HG02981 (cell line): ENCODE data around the gene FBLN5.
"Not testable (repeated sequence)": the region's sequence is repeated elsewhere in the genome, so short reads cannot be mapped to it uniquely, and the experiment has no call there.

Experiments used
- ATAC-seq: cut with Tn5 transposase; IDR thresholded peaks from one replicate; pipeline ENCODE4 v1.9.1; 2021; ENCODE audit warnings: mild to moderate bottlenecking, moderate library complexity; ENCODE audit not compliant: unreplicated experiment

The FBLN5 gene

GRCh38 chr14:91910196-91910595 is 37.3 kb downstream of the FBLN5 start:
- ATAC-seq, result no peak

GRCh38 chr14:91906374-91906773 is 41.1 kb downstream of the FBLN5 start:
- no peak for ATAC-seq

GRCh38 chr14:91904956-91905645 is 42.4 kb downstream of the FBLN5 start:
- no peak for ATAC-seq

- no peak for ATAC-seq
Measured at GRCh38 chr14:91904483-91904882, 43.0 kb downstream of the FBLN5 start.

GRCh38 chr14:91903070-91903469 is 44.4 kb downstream of the FBLN5 start:
- ATAC-seq, result no peak

GRCh38 chr14:91902336-91902735 is 45.2 kb downstream of the FBLN5 start:
- ATAC-seq, result no peak

GRCh38 chr14:91901449-91902226 is 45.9 kb downstream of the FBLN5 start:
- ATAC-seq, result no peak

GRCh38 chr14:91899806-91900205 is 47.7 kb downstream of the FBLN5 start:
- ATAC-seq, result no peak

GRCh38 chr14:91899213-91899612 is 48.3 kb downstream of the FBLN5 start:
- ATAC-seq, result no peak

- no peak for ATAC-seq
Measured at GRCh38 chr14:91898372-91898771, 49.1 kb downstream of the FBLN5 start.

GRCh38 chr14:91897716-91898115 is 49.8 kb downstream of the FBLN5 start:
- ATAC-seq, result not testable (repeated sequence)

GRCh38 chr14:91897106-91897701 is 50.3 kb downstream of the FBLN5 start:
- ATAC-seq, result no peak

GRCh38 chr14:91896419-91896818 is 51.1 kb downstream of the FBLN5 start:
- no peak for ATAC-seq

GRCh38 chr14:91893669-91894068 is 53.8 kb downstream of the FBLN5 start:
- no peak for ATAC-seq

- ATAC-seq, result no peak
Measured at GRCh38 chr14:91893007-91893406, 54.5 kb downstream of the FBLN5 start.

- ATAC-seq, result no peak
Measured at GRCh38 chr14:91891721-91892220, 55.7 kb downstream of the FBLN5 start.

- ATAC-seq, result no peak
Measured at GRCh38 chr14:91891101-91891500, 56.4 kb downstream of the FBLN5 start.

- no peak for ATAC-seq
Measured at GRCh38 chr14:91890291-91890749, 57.2 kb downstream of the FBLN5 start.

GRCh38 chr14:91889477-91890211 is 57.9 kb downstream of the FBLN5 start:
- no peak for ATAC-seq

- ATAC-seq, result no peak
Measured at GRCh38 chr14:91888641-91889476, 58.6 kb downstream of the FBLN5 start.
